Measurements from ENCODE around the gene AFAP1L2.

The AFAP1L2 gene

DNA sequence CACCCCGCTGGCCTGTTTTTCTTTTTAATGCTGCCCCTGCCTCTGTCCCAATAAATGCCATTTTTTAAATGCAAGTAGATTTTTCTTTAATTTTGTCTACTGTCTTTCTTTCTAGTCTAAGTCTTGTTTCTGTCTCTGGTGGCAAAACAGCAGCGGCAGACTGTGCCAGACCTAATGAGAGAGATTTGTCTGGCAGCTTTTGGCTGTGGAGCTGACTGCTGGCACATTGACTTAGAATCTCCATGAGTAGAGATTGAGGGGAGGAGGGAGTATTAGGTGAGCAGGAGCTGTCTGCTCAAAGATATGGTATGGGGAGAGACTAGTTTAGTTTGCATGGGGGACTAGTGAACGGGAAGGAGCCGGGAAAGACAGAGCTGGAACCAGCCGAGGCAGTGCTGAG lies 152.2 kb downstream of the AFAP1L2 start:
- no peak for DNase-seq (ENCODE audit: low read depth)
- TF ChIP-seq, protein P1, sequence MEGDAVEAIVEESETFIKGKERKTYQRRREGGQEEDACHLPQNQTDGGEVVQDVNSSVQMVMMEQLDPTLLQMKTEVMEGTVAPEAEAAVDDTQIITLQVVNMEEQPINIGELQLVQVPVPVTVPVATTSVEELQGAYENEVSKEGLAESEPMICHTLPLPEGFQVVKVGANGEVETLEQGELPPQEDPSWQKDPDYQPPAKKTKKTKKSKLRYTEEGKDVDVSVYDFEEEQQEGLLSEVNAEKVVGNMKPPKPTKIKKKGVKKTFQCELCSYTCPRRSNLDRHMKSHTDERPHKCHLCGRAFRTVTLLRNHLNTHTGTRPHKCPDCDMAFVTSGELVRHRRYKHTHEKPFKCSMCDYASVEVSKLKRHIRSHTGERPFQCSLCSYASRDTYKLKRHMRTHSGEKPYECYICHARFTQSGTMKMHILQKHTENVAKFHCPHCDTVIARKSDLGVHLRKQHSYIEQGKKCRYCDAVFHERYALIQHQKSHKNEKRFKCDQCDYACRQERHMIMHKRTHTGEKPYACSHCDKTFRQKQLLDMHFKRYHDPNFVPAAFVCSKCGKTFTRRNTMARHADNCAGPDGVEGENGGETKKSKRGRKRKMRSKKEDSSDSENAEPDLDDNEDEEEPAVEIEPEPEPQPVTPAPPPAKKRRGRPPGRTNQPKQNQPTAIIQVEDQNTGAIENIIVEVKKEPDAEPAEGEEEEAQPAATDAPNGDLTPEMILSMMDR (conservative IDR thresholded peaks at IDR 0.05; ENCODE audit: low read length): no peak
- H3K4me3 ChIP-seq (ENCODE audit: low read length): no peak overlapping the region

- TF ChIP-seq, protein P1 (conservative IDR thresholded peaks at IDR 0.05; ENCODE audit: low read length): no peak
- H3K4me3 ChIP-seq (ENCODE audit: low read length): no peak overlapping the region
- no peak for DNase-seq (ENCODE audit: low read depth)
Measured at GRCh38 chr10:114250716-114251115, 153.6 kb downstream of the AFAP1L2 start.

DNA sequence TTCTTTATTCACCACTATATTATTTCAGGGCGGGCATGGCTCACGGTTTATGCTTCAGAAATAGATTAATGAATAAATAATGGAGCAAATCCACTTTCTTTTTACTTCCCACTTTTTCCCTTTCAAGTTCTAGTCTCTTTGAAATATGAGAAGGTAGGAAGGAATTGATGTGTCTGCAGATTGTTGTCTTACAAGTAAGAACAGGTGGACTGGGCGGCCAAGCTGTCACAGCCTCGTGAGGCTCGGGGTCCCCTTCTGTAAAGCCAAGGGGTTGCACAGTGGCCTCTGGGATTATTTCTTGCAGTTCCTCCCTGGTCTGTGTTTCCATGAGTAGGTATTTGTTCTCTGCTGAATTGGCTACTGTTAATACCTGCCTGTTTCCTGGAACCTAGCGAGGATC lies 154.1 kb downstream of the AFAP1L2 start:
- H3K4me3 ChIP-seq (ENCODE audit: low read length): no peak overlapping the region
- DNase-seq (ENCODE audit: low read depth): no peak
- TF ChIP-seq, protein P1 (conservative IDR thresholded peaks at IDR 0.05; ENCODE audit: low read length): no peak

GRCh38 chr10:114246679-114247305 lies 157.5 kb downstream of the AFAP1L2 start:
- TF ChIP-seq, protein P1 (conservative IDR thresholded peaks at IDR 0.05; ENCODE audit: low read length): no peak
- no peak overlapping the region for H3K4me3 ChIP-seq (ENCODE audit: low read length)
- no peak for DNase-seq (ENCODE audit: low read depth)

DNA sequence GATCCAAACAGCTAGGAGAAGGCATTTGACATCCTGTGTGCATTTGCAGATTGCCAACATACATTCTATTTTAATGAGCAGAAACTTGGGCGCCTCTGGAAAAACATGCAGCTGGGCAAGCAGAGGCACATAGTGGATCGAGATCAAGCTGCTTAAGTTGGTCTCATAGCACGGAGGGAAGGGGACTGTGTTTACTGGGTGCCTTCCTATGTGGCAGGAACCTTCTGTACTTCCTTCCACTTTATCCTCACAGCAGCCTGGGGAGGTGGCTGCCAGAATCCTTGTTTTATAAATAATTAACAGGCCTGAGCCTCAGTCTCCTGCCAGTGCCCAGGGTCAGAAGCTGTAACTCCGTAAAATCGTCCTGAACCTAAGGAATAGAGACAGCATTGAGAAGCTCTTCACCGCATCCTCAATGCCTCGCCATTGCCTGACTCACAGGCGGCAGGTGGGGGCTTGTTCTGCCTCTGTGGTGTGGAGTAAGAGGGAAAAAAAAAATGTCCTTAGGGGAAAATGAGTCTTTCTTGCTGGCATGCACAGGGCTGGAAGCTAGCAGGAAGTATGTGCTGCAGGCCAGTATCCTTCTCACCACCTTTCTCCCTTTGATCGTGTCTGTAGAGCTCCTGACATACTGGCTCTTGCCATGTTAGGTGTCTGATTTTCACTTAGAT lies 159.0 kb downstream of the AFAP1L2 start:
- TF ChIP-seq, protein P1 (conservative IDR thresholded peaks at IDR 0.05; ENCODE audit: low read length): no peak
- no peak overlapping the region for H3K4me3 ChIP-seq (ENCODE audit: low read length)
- no peak for DNase-seq (ENCODE audit: low read depth)

Data from AG10803 (cell line).